ENCODE measurements around the gene TALDO1.
A peak's percentile ranks its signal among the peaks of the same experiment; 100 is the strongest.
"Not testable (repeated sequence)": the region's sequence is repeated elsewhere in the genome, so short reads cannot be mapped to it uniquely, and the experiment has no call there.

TALDO1 gene

GRCh38 chr11:725624-726202, 21.6 kb upstream of the TALDO1 start:
- Histone ChIP-seq H3K9me3 (ENCODE audit: control insufficient read depth, insufficient read depth, low read length) (no peaks in the 10 kb centered on the region), H3K4me3 (ENCODE audit: low read length) (peak overlapping the region; percentile 36; the same call in 1 of the 2 replicates), H3K4me1 (ENCODE audit: control insufficient read depth, insufficient read depth, low read length) (peaks cover 4% of the 10 kb centered on the region), H3K27ac (ENCODE audit: low read length) (no peak overlapping the region), H3K36me3 (ENCODE audit: control insufficient read depth, insufficient read depth, low read length) (no peaks in the 10 kb centered on the region), H3K27me3 (ENCODE audit: control insufficient read depth, insufficient read depth, low read length) (no peaks in the 10 kb centered on the region)
- no peak for DNase-seq (ENCODE audit: low read depth, low spot score)
- no CpG with 5 or more reads among the region's 53 CpGs for WGBS (ENCODE audit: insufficient coverage, insufficient read length)

DNA sequence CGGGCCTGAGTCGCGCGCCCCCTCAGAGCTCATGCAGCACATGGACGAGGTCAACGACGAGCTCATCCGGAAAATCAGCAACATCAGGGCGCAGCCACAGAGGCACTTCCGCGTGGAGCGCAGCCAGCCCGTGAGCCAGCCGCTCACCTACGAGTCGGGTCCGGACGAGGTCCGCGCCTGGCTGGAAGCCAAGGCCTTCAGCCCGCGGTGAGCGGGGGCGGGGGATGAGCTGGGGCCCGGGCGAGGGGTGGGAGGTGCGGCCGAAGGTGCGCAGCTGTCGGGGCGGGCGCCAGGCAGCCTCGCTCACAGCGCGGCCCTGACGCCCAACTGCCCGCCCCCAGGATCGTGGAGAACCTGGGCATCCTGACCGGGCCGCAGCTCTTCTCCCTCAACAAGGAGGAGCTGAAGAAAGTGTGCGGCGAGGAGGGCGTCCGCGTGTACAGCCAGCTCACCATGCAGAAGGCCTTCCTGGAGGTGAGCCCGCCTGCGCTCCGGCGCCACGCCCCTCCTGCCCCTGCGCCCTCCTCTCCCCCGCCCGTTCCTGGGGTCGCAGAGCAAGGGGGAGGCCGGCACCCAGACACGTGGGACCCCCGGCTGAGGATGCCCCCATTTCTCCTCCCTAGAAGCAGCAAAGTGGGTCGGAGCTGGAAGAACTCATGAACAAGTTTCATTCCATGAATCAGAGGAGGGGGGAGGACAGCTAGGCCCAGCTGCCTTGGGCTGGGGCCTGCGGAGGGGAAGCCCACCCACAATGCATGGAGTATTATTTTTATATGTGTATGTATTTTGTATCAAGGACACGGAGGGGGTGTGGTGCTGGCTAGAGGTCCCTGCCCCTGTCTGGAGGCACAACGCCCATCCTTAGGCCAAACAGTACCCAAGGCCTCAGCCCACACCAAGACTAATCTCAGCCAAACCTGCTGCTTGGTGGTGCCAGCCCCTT, 20.7 kb upstream of the TALDO1 start:
- WGBS (ENCODE audit: insufficient coverage, insufficient read length) = no CpG with 5 or more reads among the region's 61 CpGs
- no peak overlapping the region for H3K27ac ChIP-seq (ENCODE audit: low read length)
- H3K36me3 ChIP-seq (ENCODE audit: control insufficient read depth, insufficient read depth, low read length) = no peaks in the 10 kb centered on the region
- H3K4me1 ChIP-seq (ENCODE audit: control insufficient read depth, insufficient read depth, low read length) = peaks cover 4% of the 10 kb centered on the region
- no peaks in the 10 kb centered on the region for H3K27me3 ChIP-seq (ENCODE audit: control insufficient read depth, insufficient read depth, low read length)
- DNase-seq (ENCODE audit: low read depth, low spot score) = no peak
- H3K9me3 ChIP-seq (ENCODE audit: control insufficient read depth, insufficient read depth, low read length) = no peaks in the 10 kb centered on the region
- H3K4me3 ChIP-seq (ENCODE audit: low read length) = peak overlapping the region; percentile 33; the same call in 1 of the 2 replicates

DNA sequence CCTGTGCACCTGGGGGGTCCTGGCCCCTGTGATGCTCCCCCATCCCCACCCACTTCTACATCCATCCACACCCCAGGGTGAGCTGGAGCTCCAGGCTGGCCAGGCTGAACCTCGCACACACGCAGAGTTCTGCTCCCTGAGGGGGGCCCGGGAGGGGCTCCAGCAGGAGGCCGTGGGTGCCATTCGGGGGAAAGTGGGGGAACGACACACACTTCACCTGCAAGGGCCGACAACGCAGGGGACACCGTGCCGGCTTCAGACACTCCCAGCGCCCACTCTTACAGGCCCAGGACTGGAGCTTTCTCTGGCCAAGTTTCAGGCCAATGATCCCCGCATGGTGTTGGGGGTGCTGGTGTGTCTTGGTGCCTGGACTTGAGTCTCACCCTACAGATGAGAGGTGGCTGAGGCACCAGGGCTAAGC, 20.0 kb upstream of the TALDO1 start:
- H3K27ac ChIP-seq (ENCODE audit: low read length) = no peak overlapping the region
- peaks cover 4% of the 10 kb centered on the region for H3K4me1 ChIP-seq (ENCODE audit: control insufficient read depth, insufficient read depth, low read length)
- DNase-seq (ENCODE audit: low read depth, low spot score) = no peak
- no peak overlapping the region for H3K4me3 ChIP-seq (ENCODE audit: low read length)
- no peaks in the 10 kb centered on the region for H3K27me3 ChIP-seq (ENCODE audit: control insufficient read depth, insufficient read depth, low read length)
- no peaks in the 10 kb centered on the region for H3K9me3 ChIP-seq (ENCODE audit: control insufficient read depth, insufficient read depth, low read length)
- WGBS (ENCODE audit: insufficient coverage, insufficient read length) = no CpG with 5 or more reads among the region's 12 CpGs
- no peaks in the 10 kb centered on the region for H3K36me3 ChIP-seq (ENCODE audit: control insufficient read depth, insufficient read depth, low read length)

DNA sequence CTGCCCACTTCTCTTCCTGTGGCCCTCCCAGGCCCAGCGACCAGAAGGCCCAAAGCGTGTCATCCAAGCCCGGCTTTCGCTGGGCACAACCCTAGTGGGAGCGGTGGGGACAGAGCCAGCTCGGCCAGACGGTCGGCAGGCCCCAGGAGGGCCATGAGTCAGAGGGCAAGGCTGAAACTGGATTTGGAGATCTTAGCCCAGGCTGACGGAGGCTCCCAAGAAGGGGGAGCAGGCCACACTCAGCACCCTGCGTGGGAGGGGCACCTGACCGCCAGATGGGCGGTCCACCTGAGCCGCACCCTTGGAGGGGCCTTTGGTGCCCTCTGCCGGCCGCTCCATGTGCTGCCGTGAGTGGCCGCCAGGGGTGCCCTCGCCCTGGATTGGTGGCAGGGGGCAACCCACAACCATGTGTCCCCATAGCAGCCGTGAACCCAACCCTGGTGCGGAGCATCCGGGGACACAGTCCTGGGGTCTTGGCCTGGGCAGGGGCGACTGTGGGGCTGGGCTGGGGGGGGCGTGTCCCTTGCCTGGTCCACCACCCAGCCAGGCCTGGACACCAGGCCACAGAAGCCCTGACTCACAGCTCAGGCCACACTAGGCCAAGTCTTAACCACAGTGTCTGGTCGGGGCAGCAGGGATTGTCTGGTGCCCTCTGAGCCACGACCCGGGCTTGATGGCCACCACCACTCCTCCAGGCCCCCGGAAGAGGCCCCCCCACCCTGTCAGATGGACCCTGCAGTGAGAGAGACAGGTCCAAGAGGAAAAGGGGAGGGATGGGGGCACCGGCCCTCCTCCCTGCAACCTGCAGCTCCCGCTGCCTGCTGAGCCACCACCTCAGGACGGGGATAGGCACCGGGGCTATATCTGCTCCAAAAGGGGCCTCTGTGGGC, 19.2 kb upstream of the TALDO1 start:
- no peak overlapping the region for H3K27ac ChIP-seq (ENCODE audit: low read length)
- no peaks in the 10 kb centered on the region for H3K27me3 ChIP-seq (ENCODE audit: control insufficient read depth, insufficient read depth, low read length)
- no peaks in the 10 kb centered on the region for H3K9me3 ChIP-seq (ENCODE audit: control insufficient read depth, insufficient read depth, low read length)
- H3K36me3 ChIP-seq (ENCODE audit: control insufficient read depth, insufficient read depth, low read length) = no peaks in the 10 kb centered on the region
- peaks cover 4% of the 10 kb centered on the region for H3K4me1 ChIP-seq (ENCODE audit: control insufficient read depth, insufficient read depth, low read length)
- H3K4me3 ChIP-seq (ENCODE audit: low read length) = no peak overlapping the region
- WGBS (ENCODE audit: insufficient coverage, insufficient read length) = no CpG with 5 or more reads among the region's 31 CpGs
- no peak for DNase-seq (ENCODE audit: low read depth, low spot score)

DNA sequence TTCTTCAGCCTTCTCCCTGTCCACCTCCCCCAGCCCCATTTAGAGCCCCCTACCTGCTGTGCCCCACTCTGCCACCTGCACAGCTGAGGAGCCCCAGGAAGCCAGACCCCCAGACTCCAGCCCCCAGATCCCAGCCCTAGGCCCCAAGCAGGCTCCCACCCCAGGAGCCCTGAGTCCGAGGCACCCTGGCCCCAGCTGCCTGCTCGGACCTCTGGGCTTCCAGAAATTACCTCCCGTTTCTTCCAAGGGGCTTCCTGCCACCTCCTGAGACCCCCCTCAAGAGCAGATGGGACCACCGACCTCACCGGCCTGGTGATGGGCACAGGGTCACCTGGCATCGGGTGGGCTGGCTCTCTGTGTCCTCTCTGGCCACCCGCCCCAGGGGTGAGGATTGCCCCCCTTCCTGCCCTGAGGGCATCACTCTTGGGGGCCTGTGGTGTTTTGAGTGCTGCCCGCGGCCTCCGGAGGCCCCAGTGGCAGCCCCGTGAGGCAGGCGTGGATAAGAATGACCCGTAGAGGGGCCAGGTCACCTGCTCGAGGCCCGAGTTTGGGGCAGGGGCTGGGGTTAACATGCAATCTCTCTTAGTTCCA, 18.3 kb upstream of the TALDO1 start:
- no CpG with 5 or more reads among the region's 15 CpGs for WGBS (ENCODE audit: insufficient coverage, insufficient read length)
- Histone ChIP-seq H3K36me3 (ENCODE audit: control insufficient read depth, insufficient read depth, low read length) (no peaks in the 10 kb centered on the region), H3K27me3 (ENCODE audit: control insufficient read depth, insufficient read depth, low read length) (no peaks in the 10 kb centered on the region), H3K4me1 (ENCODE audit: control insufficient read depth, insufficient read depth, low read length) (peaks cover 4% of the 10 kb centered on the region), H3K9me3 (ENCODE audit: control insufficient read depth, insufficient read depth, low read length) (no peaks in the 10 kb centered on the region), H3K27ac (ENCODE audit: low read length) (no peak overlapping the region), H3K4me3 (ENCODE audit: low read length) (no peak overlapping the region)
- DNase-seq (ENCODE audit: low read depth, low spot score) = no peak

GRCh38 chr11:729492-730074, 17.7 kb upstream of the TALDO1 start:
- Histone ChIP-seq H3K9me3 (ENCODE audit: control insufficient read depth, insufficient read depth, low read length) (no peaks in the 10 kb centered on the region), H3K36me3 (ENCODE audit: control insufficient read depth, insufficient read depth, low read length) (no peaks in the 10 kb centered on the region), H3K4me3 (ENCODE audit: low read length) (no peak overlapping the region), H3K4me1 (ENCODE audit: control insufficient read depth, insufficient read depth, low read length) (peaks cover 4% of the 10 kb centered on the region), H3K27me3 (ENCODE audit: control insufficient read depth, insufficient read depth, low read length) (no peaks in the 10 kb centered on the region), H3K27ac (ENCODE audit: low read length) (no peak overlapping the region)
- no CpG with 5 or more reads among the region's 17 CpGs for WGBS (ENCODE audit: insufficient coverage, insufficient read length)
- DNase-seq (ENCODE audit: low read depth, low spot score) = no peak

GRCh38 chr11:733072-733471, 14.2 kb upstream of the TALDO1 start:
- DNase-seq (ENCODE audit: low read depth, low spot score) = no peak
- no peak overlapping the region for H3K27ac ChIP-seq (ENCODE audit: low read length)
- no peaks in the 10 kb centered on the region for H3K36me3 ChIP-seq (ENCODE audit: control insufficient read depth, insufficient read depth, low read length)
- H3K9me3 ChIP-seq (ENCODE audit: control insufficient read depth, insufficient read depth, low read length) = no peaks in the 10 kb centered on the region
- WGBS (ENCODE audit: insufficient coverage, insufficient read length) = no CpG with 5 or more reads among the region's 20 CpGs
- H3K4me3 ChIP-seq (ENCODE audit: low read length) = no peak overlapping the region
- H3K27me3 ChIP-seq (ENCODE audit: control insufficient read depth, insufficient read depth, low read length) = no peaks in the 10 kb centered on the region
- H3K4me1 ChIP-seq (ENCODE audit: control insufficient read depth, insufficient read depth, low read length) = peaks cover 2% of the 10 kb centered on the region; the same call in 1 of the 2 replicates

GRCh38 chr11:734541-734940, 12.7 kb upstream of the TALDO1 start:
- not testable (repeated sequence) for DNase-seq (ENCODE audit: low read depth, low spot score); H3K36me3 ChIP-seq (ENCODE audit: control insufficient read depth, insufficient read depth, low read length); H3K4me3 ChIP-seq (ENCODE audit: low read length); H3K4me1 ChIP-seq (ENCODE audit: control insufficient read depth, insufficient read depth, low read length); H3K27ac ChIP-seq (ENCODE audit: low read length); H3K9me3 ChIP-seq (ENCODE audit: control insufficient read depth, insufficient read depth, low read length); H3K27me3 ChIP-seq (ENCODE audit: control insufficient read depth, insufficient read depth, low read length)
- no CpG with 5 or more reads among the region's 26 CpGs for WGBS (ENCODE audit: insufficient coverage, insufficient read length)

GRCh38 chr11:737366-737765, 9.9 kb upstream of the TALDO1 start:
- Histone ChIP-seq H3K27ac (ENCODE audit: low read length) (no peak overlapping the region), H3K27me3 (ENCODE audit: control insufficient read depth, insufficient read depth, low read length) (no peaks in the 10 kb centered on the region), H3K36me3 (ENCODE audit: control insufficient read depth, insufficient read depth, low read length) (no peaks in the 10 kb centered on the region), H3K9me3 (ENCODE audit: control insufficient read depth, insufficient read depth, low read length) (no peaks in the 10 kb centered on the region), H3K4me1 (ENCODE audit: control insufficient read depth, insufficient read depth, low read length) (peaks cover 2% of the 10 kb centered on the region; the same call in 1 of the 2 replicates), H3K4me3 (ENCODE audit: low read length) (no peak overlapping the region)
- no CpG with 5 or more reads among the region's 11 CpGs for WGBS (ENCODE audit: insufficient coverage, insufficient read length)
- no peak for DNase-seq (ENCODE audit: low read depth, low spot score)

Measured in iPS DF 6.9 (cell line).